ENCODE results near the gene KCTD19.

KCTD19 gene

DNA sequence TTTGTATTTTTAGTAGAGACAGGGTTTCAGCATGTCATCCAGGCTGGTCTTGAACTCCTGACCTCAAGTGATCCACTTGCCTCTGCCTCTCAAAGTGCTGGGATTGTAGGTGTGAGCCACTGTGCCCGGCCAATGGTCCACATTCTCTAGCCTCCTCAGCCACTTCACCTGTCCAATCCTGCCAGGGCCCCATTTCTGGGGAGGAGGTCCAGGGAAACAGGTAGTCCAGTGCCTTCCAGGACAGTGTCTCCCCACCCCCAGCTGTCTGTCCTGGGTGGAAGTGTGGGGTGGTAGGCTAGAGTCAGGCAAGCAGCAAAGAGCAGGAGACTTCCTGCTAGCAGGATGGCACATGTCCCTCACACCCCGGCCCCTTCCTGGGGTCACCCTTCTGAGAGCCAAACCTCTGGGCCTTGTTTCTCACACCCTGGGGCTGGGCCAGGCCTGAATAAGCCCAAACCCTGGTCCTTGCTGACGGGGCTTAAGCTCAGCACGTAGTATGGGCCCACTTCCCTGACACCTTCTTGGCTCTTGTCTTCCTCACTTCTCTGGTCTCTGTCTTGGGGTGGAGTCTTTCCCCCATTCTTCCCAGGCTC lies 84.3 kb downstream of the KCTD19 start:
- Histone ChIP-seq H3K9ac (ENCODE audit: low read length) (no peak overlapping the region), H3K9me3 (ENCODE audit: control insufficient read depth, low read length) (no peaks in the 10 kb centered on the region), H3K4me1 (ENCODE audit: control insufficient read depth, insufficient read depth, low read length) (peaks cover 44% of the 10 kb centered on the region), H3K36me3 (ENCODE audit: control insufficient read depth, insufficient read depth, low read length) (peaks cover 7% of the 10 kb centered on the region), H3K27me3 (ENCODE audit: control insufficient read depth, insufficient read depth, low read length) (no peaks in the 10 kb centered on the region), H3K4me3 (ENCODE audit: low read length) (no peak overlapping the region)

DNA sequence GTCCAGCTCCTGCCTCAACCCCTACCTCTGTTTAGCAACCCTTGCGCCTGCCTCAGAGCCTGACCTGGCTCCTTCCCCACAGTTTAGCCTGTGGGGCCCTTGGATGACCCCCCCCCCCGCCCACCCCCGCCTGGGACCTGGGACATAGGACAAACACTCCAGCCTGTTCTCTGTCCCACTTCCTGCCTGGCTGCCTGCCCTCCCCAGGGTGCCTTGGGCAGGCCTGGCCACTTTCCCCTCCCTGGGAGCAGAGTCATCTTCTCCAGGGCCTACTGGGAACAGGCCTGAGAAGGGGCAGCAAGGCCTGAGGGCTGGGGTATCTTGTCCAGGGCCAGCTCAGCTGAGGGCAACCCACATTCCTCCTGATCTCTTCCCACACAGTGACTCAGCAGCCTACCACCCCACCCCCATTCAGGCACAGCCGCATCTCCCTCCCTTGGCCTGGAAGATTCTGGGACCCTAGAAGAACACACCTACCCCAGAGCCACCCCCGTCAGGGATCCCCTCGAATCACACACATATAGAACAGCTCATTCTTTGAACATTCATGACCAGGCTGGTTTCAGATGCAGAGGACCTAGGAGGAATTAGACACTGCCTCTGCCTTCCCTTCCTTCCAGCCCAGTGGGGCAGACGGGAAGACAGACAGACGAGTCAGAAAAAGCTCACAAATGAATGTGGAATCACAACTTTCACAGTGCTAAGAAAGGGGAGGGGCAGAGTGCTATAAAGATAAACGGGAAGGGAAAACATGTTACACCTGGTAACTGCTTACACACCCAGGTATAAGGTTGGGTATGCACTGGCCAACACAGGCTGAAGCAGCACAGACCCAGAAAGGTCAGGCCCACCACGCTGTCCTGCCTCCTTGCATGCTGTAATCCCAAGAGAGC lies 85.3 kb downstream of the KCTD19 start:
- Histone ChIP-seq H3K4me3 (ENCODE audit: low read length) (no peak overlapping the region), H3K4me1 (ENCODE audit: control insufficient read depth, insufficient read depth, low read length) (peaks cover 44% of the 10 kb centered on the region), H3K9me3 (ENCODE audit: control insufficient read depth, low read length) (no peaks in the 10 kb centered on the region), H3K9ac (ENCODE audit: low read length) (peak overlapping the region; percentile 60), H3K27me3 (ENCODE audit: control insufficient read depth, insufficient read depth, low read length) (no peaks in the 10 kb centered on the region), H3K36me3 (ENCODE audit: control insufficient read depth, insufficient read depth, low read length) (peaks cover 7% of the 10 kb centered on the region)

DNA sequence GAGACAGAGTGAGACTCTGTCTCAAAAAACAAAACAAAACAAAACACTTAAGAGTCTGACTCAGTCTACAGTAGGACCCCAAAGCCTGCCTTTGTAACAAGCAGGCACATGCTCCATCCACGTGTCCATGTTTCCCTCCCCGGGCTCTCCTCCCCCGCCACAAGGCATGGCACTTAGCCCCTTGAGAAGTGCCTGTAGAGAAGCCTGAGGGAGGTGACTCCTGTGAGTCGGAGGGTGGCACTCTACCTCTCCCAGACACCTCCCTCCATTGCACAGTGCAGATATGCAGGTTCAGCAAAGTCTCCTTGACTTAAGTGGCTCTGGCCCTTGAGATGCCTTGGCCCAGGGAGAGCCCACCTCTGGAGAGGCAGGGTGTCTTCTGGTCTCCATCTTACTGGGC lies 86.0 kb downstream of the KCTD19 start:
- Histone ChIP-seq H3K4me3 (ENCODE audit: low read length) (no peak overlapping the region), H3K4me1 (ENCODE audit: control insufficient read depth, insufficient read depth, low read length) (peaks cover 39% of the 10 kb centered on the region), H3K9ac (ENCODE audit: low read length) (peak overlapping the region; percentile 7), H3K27me3 (ENCODE audit: control insufficient read depth, insufficient read depth, low read length) (no peaks in the 10 kb centered on the region), H3K9me3 (ENCODE audit: control insufficient read depth, low read length) (no peaks in the 10 kb centered on the region), H3K36me3 (ENCODE audit: control insufficient read depth, insufficient read depth, low read length) (peaks cover 14% of the 10 kb centered on the region)

Data from mucosa of stomach (tissue), 1 donor.